DND-41 (cell line): Measurements from ENCODE around the gene SIPA1L3.

Experiments
- CTCF ChIP-seq: IDR thresholded peaks from 2 replicates; pipeline ENCODE4 v1.5.1; 2012; ENCODE audit warnings: borderline replicate concordance, low read length, moderate library complexity, mild to moderate bottlenecking; ENCODE audit not compliant: poor library complexity, severe bottlenecking; ENCODE audit errors: extremely low read depth
- EZH2 ChIP-seq: IDR thresholded peaks from 3 replicates; pipeline ENCODE4 v1.6.1; 2012; ENCODE audit warnings: borderline replicate concordance, low read depth, mild to moderate bottlenecking, moderate library complexity, low read length, inconsistent platforms; ENCODE audit not compliant: severe bottlenecking

GRCh38 chr19:38180071-38180470, 273.1 kb downstream of the SIPA1L3 start:
- TF ChIP-seq CTCF: no peak
- no peak for TF ChIP-seq EZH2
